Measurements from ENCODE around the gene SGMS1. TPM values are rescaled to one million over a fixed set of nuclear protein-coding genes. Genes with fewer than 3 reads are reported as not detected.

The SGMS1 gene
- total and polyA plus RNA-seq, 10 donors = 5.9 to 84.3 (median 34.6) TPM

DNA sequence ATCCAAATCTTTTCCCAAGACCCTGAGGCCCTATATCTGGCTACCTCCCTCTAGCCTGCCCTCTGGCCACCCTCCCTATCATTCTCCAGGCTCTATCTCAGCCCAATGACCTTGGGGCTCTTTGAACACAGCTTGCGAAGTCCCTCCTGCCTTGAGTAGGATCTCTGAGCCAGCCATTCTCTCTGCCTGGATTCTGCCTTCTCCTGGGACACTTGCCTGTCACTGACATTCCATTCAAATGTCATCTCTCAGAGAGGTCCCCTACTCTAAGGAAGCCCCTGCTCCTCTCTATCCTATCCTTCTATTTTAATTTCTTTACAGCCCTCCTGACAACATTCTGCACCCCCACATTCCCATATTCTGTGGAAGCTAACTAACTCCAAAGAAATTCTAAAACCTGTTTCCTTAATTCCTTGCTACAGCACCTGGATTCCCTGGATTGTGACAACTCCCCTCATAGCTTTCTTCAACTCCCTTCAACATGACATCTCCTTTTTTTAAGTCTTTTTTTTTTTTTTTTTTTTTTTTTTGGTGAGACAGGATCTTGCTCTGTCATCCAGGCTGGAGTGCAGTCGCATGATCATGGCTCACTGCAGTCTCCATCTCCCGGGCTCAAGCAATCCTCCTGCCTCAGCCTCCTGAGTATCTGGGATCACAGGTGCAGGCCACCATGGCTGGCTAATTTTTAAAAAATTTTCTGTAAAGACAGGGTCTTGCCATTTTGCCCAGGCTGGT lies 291.5 kb downstream of the SGMS1 start:
- WGBS, 5 donors = 90 to 97% (median 97%) methylated on average over 3 of the region's 3 CpGs
- H3K4me1 ChIP-seq = peaks cover 0 to 25% (median 6%) of the 10 kb centered on the region in 6 donors
- no peaks in the 10 kb centered on the region for H3K27me3 ChIP-seq (replicated peaks in 1 of 7)
- H3K9me3 ChIP-seq = no peaks in the 10 kb centered on the region
- H3K27ac ChIP-seq = no peak overlapping the region
- intact Hi-C loops (cut with DNase I; ENCODE audit: low total_unique reads) = no loop called here
- peaks cover 0 to 10% (median 0%) of the 10 kb centered on the region in 6 donors for H3K36me3 ChIP-seq
- TF ChIP-seq, protein P1, sequence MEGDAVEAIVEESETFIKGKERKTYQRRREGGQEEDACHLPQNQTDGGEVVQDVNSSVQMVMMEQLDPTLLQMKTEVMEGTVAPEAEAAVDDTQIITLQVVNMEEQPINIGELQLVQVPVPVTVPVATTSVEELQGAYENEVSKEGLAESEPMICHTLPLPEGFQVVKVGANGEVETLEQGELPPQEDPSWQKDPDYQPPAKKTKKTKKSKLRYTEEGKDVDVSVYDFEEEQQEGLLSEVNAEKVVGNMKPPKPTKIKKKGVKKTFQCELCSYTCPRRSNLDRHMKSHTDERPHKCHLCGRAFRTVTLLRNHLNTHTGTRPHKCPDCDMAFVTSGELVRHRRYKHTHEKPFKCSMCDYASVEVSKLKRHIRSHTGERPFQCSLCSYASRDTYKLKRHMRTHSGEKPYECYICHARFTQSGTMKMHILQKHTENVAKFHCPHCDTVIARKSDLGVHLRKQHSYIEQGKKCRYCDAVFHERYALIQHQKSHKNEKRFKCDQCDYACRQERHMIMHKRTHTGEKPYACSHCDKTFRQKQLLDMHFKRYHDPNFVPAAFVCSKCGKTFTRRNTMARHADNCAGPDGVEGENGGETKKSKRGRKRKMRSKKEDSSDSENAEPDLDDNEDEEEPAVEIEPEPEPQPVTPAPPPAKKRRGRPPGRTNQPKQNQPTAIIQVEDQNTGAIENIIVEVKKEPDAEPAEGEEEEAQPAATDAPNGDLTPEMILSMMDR (IDR thresholded peaks at IDR 0.05 in 8 of 11, conservative IDR thresholded peaks at IDR 0.05 in 3 of 11) = no peak
- TF ChIP-seq POLR2AphosphoS5 (IDR thresholded peaks at IDR 0.05) (no peak), POLR2A (IDR thresholded peaks at IDR 0.05) (no peak)
- DNase-seq = no peak
- no peak overlapping the region for H3K4me3 ChIP-seq

DNA sequence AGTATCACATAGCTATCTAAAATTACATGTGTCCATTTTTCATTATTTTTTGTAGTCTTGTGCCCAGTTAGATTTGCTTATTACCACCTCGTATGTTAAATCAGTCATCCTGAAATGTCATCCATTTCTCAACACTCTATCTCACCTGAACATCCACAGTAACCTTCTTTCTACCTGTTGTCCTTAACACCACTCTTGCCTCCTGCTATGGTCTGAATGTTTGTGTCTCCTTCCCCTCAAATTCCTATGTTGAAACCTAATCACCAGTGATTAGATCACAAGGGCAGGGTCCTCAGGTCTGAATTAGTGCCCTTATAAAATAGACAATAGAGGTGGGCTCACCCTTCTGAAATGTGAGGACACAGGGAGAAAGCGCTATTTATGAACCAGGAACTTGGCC lies 292.3 kb downstream of the SGMS1 start:
- Histone ChIP-seq H3K4me1 (peaks cover 0 to 27% (median 10%) of the 10 kb centered on the region in 6 donors), H3K27me3 (replicated peaks in 1 of 7) (no peaks in the 10 kb centered on the region), H3K4me3 (no peak overlapping the region), H3K27ac (no peak overlapping the region), H3K36me3 (peaks cover 0 to 10% (median 0%) of the 10 kb centered on the region in 6 donors), H3K9me3 (no peaks in the 10 kb centered on the region)
- DNase-seq = no peak
- intact Hi-C loops (cut with DNase I; ENCODE audit: low total_unique reads) = no loop called here
- TF ChIP-seq, protein P1 (IDR thresholded peaks at IDR 0.05 in 8 of 11, conservative IDR thresholded peaks at IDR 0.05 in 3 of 11) = no peak
- TF ChIP-seq POLR2AphosphoS5 (IDR thresholded peaks at IDR 0.05) (no peak), POLR2A (IDR thresholded peaks at IDR 0.05) (no peak)
- WGBS, 5 donors = 94 to 100% (median 100%) methylated on average over 2 of the region's 2 CpGs

DNA sequence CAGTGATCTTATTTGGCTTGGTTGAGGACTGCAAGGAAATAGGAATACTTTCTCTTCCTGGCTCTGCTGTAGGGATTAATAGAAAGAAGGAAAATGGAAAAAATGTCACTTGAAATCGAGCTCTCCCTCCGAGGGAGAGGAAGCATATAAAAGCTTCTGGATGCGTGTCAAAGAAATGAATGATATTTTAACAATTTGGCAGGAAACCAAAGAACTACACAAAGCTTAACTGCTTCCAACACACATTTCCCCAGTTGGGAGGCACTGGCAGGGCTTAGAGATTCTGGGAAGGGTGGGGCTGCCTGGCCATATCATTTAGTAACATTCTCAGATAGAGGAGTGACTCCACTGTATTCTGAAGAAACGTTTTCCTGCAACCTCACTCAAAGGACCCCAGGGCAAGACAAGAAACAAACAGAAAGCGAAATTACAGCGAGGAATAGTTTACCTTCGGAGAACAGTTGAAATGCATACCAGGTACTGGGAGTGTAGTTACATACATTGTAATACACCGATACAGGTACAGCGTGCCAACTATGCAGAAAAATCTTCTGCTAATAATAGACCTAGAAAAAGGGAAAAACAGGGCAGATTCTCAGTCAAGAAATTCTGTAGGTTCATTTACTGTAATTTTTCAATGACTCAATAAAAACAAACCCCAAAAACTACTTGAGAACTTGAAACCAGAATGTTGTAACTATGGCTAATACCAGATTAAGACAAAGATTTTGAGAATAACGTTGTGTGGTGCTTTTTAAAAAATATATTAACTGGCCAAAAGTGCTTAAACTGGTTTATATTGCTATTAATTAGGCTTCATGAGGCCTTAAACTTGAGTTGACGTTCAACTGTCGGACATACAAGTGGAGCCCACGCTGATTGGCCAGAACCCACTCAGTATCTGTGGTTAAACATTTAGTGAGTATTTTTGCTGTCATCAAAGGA lies 296.7 kb downstream of the SGMS1 start:
- Histone ChIP-seq H3K4me1 (peaks cover 3 to 52% (median 22%) of the 10 kb centered on the region in 6 donors), H3K9me3 (no peaks in the 10 kb centered on the region), H3K4me3 (no peak overlapping the region), H3K36me3 (peaks cover 0 to 8% (median 0%) of the 10 kb centered on the region in 6 donors), H3K27me3 (replicated peaks in 1 of 7) (no peaks in the 10 kb centered on the region), H3K27ac (peak overlapping the region in 6 of 8 donors; percentile 15 to 48 (median 29))
- DNase-seq = no peak
- intact Hi-C loops (cut with DNase I; ENCODE audit: low total_unique reads) = no loop called here
- WGBS, 5 donors = 39 to 50% (median 44%) methylated on average over 13 of the region's 13 CpGs
- no peak for TF ChIP-seq POLR2A (IDR thresholded peaks at IDR 0.05)
- TF ChIP-seq POLR2AphosphoS5 (IDR thresholded peaks at IDR 0.05) = no peak
- TF ChIP-seq, protein P1 (IDR thresholded peaks at IDR 0.05 in 8 of 11, conservative IDR thresholded peaks at IDR 0.05 in 3 of 11) = no peak

DNA sequence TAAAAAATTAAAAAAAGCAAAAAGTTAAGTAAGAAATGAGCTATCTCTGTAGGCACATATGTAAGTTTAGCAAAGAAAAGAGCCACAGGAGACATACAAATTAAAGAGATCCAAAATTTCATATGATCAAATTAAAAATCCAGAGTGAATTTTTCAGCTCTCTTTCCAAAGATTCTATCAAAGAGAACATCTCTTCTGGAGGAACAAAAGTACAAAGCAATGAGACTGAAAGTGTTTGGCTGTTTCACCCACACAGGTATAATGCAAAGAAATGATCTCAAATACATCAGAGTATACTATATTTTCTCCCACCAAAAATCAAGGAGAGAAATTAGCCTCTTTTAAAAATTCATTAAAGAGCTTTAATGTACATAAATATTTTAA lies 297.6 kb downstream of the SGMS1 start:
- H3K4me3 ChIP-seq = no peak overlapping the region
- H3K36me3 ChIP-seq = peaks cover 0 to 8% (median 0%) of the 10 kb centered on the region in 6 donors
- no peaks in the 10 kb centered on the region for H3K27me3 ChIP-seq (replicated peaks in 1 of 7)
- H3K4me1 ChIP-seq = peaks cover 3 to 60% (median 23%) of the 10 kb centered on the region in 6 donors
- DNase-seq = no peak
- TF ChIP-seq POLR2AphosphoS5 (IDR thresholded peaks at IDR 0.05) (no peak), POLR2A (IDR thresholded peaks at IDR 0.05) (no peak)
- TF ChIP-seq, protein P1 (IDR thresholded peaks at IDR 0.05 in 8 of 11, conservative IDR thresholded peaks at IDR 0.05 in 3 of 11) = no peak
- peak overlapping the region in 1 of 8 donors; percentile 48 for H3K27ac ChIP-seq
- no peaks in the 10 kb centered on the region for H3K9me3 ChIP-seq
- intact Hi-C loops (cut with DNase I; ENCODE audit: low total_unique reads) = no loop called here
